ENCODE results near the gene ARHGEF39. TPM values are rescaled to one million over a fixed set of nuclear protein-coding genes. Genes with fewer than 3 reads are reported as not detected.

Gene ARHGEF39
- total RNA-seq (2014; rRNA removed; shearing (Covaris generic)): 17.4 and 21.4 TPM in 2 replicates

- peak; percentile 99 for DNase-seq
- H3K4me3 ChIP-seq (ENCODE audit: insufficient read depth, low read depth, low read length): peak within 1 kb of the TSS; percentile 78
- no peaks in the 10 kb centered on the region for H3K27me3 ChIP-seq (ENCODE audit: control insufficient read depth, insufficient read depth, low read length)
- peaks cover 19% of the 10 kb centered on the region for H3K36me3 ChIP-seq (replicated peaks; ENCODE audit: control insufficient read depth, insufficient read depth, low read length)
These were observed at the start of gene ARHGEF39 for GRCh38 chr9:35664531-35665470. ARHGEF39 (minus strand) TSS chr9:35665195; CDS start chr9:35665169, 26 bp downstream.

DNA sequence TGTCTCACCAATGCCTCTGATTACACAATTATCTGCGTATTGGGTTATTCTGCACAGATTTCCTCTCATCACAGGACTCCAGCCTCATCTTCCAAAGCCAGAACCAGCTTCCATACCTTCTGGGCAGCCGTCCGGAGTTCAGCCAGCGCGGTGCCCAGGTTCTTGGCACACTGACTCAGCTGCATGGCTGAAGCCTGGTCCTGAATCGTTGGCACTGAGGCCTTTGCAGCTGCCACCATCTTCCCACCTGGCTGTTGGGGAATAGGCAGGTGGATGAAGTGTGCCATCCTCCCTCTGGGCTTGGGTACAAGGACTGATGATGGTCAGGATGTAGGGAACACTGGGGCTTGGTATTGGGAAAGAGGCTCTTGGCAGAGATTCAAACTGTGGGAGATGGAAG is 49.1 kb upstream of the ARHGEF39 start:
- DNase-seq: no peak
- Histone ChIP-seq H3K36me3 (replicated peaks; ENCODE audit: control insufficient read depth, insufficient read depth, low read length) (peaks cover 69% of the 10 kb centered on the region), H3K27me3 (ENCODE audit: control insufficient read depth, insufficient read depth, low read length) (no peaks in the 10 kb centered on the region), H3K4me3 (ENCODE audit: insufficient read depth, low read depth, low read length) (no peak overlapping the region)

DNA sequence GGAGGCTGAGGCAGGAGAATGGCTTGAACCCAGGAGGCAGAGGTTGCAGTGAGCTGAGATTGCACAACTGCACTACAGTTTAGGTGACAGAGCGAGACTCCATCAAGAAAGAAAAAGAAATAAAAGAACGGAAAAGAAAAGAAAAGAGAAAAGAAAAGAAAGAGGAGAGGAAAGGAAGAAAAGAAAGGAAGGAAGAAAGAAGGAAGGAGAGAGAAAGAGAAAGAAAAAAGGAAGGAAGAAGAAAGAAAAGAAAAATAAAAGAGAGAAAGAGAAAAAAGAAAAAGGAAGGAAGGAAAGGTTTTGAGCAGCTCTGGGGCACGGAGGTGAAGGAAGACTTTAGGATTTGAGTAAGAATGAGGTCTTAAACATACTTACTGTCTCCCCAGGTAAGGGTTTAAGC is 48.6 kb upstream of the ARHGEF39 start:
- Histone ChIP-seq H3K27me3 (ENCODE audit: control insufficient read depth, insufficient read depth, low read length) (no peaks in the 10 kb centered on the region), H3K36me3 (replicated peaks; ENCODE audit: control insufficient read depth, insufficient read depth, low read length) (peaks cover 66% of the 10 kb centered on the region), H3K4me3 (ENCODE audit: insufficient read depth, low read depth, low read length) (no peak overlapping the region)
- DNase-seq: no peak

- Histone ChIP-seq H3K4me3 (ENCODE audit: insufficient read depth, low read depth, low read length) (no peak overlapping the region), H3K27me3 (ENCODE audit: control insufficient read depth, insufficient read depth, low read length) (no peaks in the 10 kb centered on the region), H3K36me3 (replicated peaks; ENCODE audit: control insufficient read depth, insufficient read depth, low read length) (peaks cover 65% of the 10 kb centered on the region)
- peak; percentile 61 for DNase-seq
These were observed 47.9 kb upstream of the ARHGEF39 start for GRCh38 chr9:35712762-35713400.

- DNase-seq: no peak
- Histone ChIP-seq H3K27me3 (ENCODE audit: control insufficient read depth, insufficient read depth, low read length) (no peaks in the 10 kb centered on the region), H3K4me3 (ENCODE audit: insufficient read depth, low read depth, low read length) (no peak overlapping the region), H3K36me3 (replicated peaks; ENCODE audit: control insufficient read depth, insufficient read depth, low read length) (peaks cover 64% of the 10 kb centered on the region)
These were observed 46.8 kb upstream of the ARHGEF39 start for GRCh38 chr9:35711501-35712428.

GRCh38 chr9:35710818-35711500 is 46.0 kb upstream of the ARHGEF39 start:
- Histone ChIP-seq H3K36me3 (replicated peaks; ENCODE audit: control insufficient read depth, insufficient read depth, low read length) (peaks cover 63% of the 10 kb centered on the region), H3K4me3 (ENCODE audit: insufficient read depth, low read depth, low read length) (no peak overlapping the region), H3K27me3 (ENCODE audit: control insufficient read depth, insufficient read depth, low read length) (no peaks in the 10 kb centered on the region)
- DNase-seq: no peak

- no peak overlapping the region for H3K4me3 ChIP-seq (ENCODE audit: insufficient read depth, low read depth, low read length)
- no peaks in the 10 kb centered on the region for H3K27me3 ChIP-seq (ENCODE audit: control insufficient read depth, insufficient read depth, low read length)
- H3K36me3 ChIP-seq (replicated peaks; ENCODE audit: control insufficient read depth, insufficient read depth, low read length): peaks cover 72% of the 10 kb centered on the region
- no peak for DNase-seq
These were observed 43.2 kb upstream of the ARHGEF39 start for GRCh38 chr9:35708146-35708545.

DNA sequence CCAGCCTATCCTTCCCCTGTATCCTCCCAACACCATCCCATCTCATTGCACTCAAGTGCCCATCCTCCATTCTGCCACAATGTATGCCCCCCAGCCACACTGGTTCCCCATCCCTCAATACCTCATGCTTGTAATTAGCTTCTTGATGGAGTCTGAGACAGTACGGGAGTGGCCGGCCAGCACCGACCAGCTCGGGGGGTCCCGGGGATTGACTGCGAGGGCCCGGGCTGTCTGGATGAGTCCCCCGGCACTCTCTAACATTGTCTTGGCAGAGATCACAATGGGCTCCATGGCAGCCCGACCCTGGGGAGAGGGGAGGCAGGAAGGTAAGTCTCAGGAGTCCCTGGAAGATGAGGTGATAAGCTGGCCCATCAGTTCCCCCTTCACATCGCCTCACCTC is 42.0 kb upstream of the ARHGEF39 start:
- Histone ChIP-seq H3K36me3 (replicated peaks; ENCODE audit: control insufficient read depth, insufficient read depth, low read length) (peaks cover 75% of the 10 kb centered on the region), H3K4me3 (ENCODE audit: insufficient read depth, low read depth, low read length) (no peak overlapping the region)
- no peak for DNase-seq

DNA sequence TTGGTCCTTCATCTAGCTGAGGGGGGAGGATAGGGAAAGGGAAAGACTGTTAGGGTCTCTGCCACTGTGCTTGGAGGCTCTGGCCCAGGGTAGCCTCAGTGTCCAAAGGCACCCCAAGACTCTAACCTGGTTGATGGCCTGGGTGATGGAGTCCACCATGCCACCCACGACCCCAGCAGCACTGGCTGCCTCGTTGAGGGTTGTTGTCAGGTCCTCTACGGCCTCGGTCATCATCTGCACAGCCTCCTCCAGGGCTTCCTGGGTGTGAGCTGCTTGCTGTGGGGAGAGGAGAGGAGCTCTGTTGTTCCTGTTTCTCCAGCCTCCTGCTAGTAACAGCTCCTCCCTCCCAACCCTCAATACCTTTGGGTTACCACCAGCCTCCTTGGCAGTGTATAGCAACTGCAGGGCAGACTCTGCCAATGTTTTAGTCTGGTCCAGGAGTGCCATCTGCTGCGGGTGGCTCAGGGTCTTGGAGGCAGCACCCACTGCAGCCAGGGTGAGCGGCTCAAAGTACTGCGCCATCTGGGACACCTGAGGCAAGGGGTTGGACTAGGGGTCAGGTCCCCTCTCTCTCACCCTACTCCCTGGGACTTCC is 40.9 kb upstream of the ARHGEF39 start:
- peaks cover 73% of the 10 kb centered on the region for H3K36me3 ChIP-seq (replicated peaks; ENCODE audit: control insufficient read depth, insufficient read depth, low read length)
- no peak for DNase-seq
- no peaks in the 10 kb centered on the region for H3K27me3 ChIP-seq (ENCODE audit: control insufficient read depth, insufficient read depth, low read length)
- no peak overlapping the region for H3K4me3 ChIP-seq (ENCODE audit: insufficient read depth, low read depth, low read length)

More for the DNA sequence above, 42.0 kb upstream of the ARHGEF39 start:
- H3K27me3 ChIP-seq (ENCODE audit: control insufficient read depth, insufficient read depth, low read length): no peaks in the 10 kb centered on the region

- Histone ChIP-seq H3K27me3 (ENCODE audit: control insufficient read depth, insufficient read depth, low read length) (no peaks in the 10 kb centered on the region), H3K36me3 (replicated peaks; ENCODE audit: control insufficient read depth, insufficient read depth, low read length) (peaks cover 71% of the 10 kb centered on the region), H3K4me3 (ENCODE audit: insufficient read depth, low read depth, low read length) (no peak overlapping the region)
- DNase-seq: no peak
These were observed 40.4 kb upstream of the ARHGEF39 start for GRCh38 chr9:35705372-35705771.

- DNase-seq: no peak
- Histone ChIP-seq H3K27me3 (ENCODE audit: control insufficient read depth, insufficient read depth, low read length) (no peaks in the 10 kb centered on the region), H3K4me3 (ENCODE audit: insufficient read depth, low read depth, low read length) (no peak overlapping the region), H3K36me3 (replicated peaks; ENCODE audit: control insufficient read depth, insufficient read depth, low read length) (peaks cover 77% of the 10 kb centered on the region)
These were observed 39.1 kb upstream of the ARHGEF39 start for GRCh38 chr9:35703906-35704672.

GRCh38 chr9:35702696-35703095 is 37.7 kb upstream of the ARHGEF39 start:
- Histone ChIP-seq H3K4me3 (ENCODE audit: insufficient read depth, low read depth, low read length) (no peak overlapping the region), H3K27me3 (ENCODE audit: control insufficient read depth, insufficient read depth, low read length) (no peaks in the 10 kb centered on the region), H3K36me3 (replicated peaks; ENCODE audit: control insufficient read depth, insufficient read depth, low read length) (peaks cover 84% of the 10 kb centered on the region)
- no peak for DNase-seq

DNA sequence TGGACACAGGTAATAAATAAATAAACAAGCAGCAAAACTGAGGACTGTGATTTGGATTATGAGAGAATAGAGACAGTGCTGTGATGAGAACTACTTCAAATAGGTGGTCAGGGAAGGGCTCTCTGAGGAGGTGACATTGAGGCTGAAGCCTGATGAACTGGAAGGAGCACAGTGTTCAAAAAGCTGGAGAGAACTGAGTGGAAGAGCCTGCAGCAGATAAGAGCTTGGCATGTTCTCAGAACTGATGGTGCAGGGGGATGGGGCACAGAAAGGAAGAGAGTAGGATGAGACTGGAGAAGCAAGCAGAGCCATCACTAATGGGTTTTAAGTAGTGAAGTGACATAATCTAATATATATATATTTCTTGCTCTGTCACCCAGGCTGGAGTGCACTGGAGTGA is 35.9 kb upstream of the ARHGEF39 start:
- no peak overlapping the region for H3K4me3 ChIP-seq (ENCODE audit: insufficient read depth, low read depth, low read length)
- DNase-seq: no peak
- peaks cover 74% of the 10 kb centered on the region for H3K36me3 ChIP-seq (replicated peaks; ENCODE audit: control insufficient read depth, insufficient read depth, low read length)
- no peaks in the 10 kb centered on the region for H3K27me3 ChIP-seq (ENCODE audit: control insufficient read depth, insufficient read depth, low read length)

Measured in H7 (cell line).